A549 (cell line): ENCODE data around the gene UNC13C.

ENCODE experiments used
- CBX8 ChIP-seq: fragments of 200-600 bp; sonication (generic); IDR thresholded peaks from 2 replicates; pipeline ENCODE4 v1.6.1; 2016
- CEBPB ChIP-seq, 2 experiments: fragments of >200 bp in 1 of 2; sonication (Bioruptor Twin) in 1 of 2; formaldehyde crosslinking in 1 of 2; IDR thresholded peaks; 2 replicates each; pipeline ENCODE4 v1.6.1; 2012 to 2016
- CHD2 ChIP-seq: fragments of 150-350 bp; IDR thresholded peaks from 2 replicates; pipeline ENCODE4 v1.6.1; 2014; ENCODE audit warnings: low read length; ENCODE audit not compliant: partially characterized antibody
- CTCF ChIP-seq: fragments of >200 bp; sonication (Bioruptor Twin); formaldehyde crosslinking; IDR thresholded peaks from 3 replicates; pipeline ENCODE4 v1.5.1; 2016
- ELK1 ChIP-seq: fragments of 150-350 bp; IDR thresholded peaks from 2 replicates; pipeline ENCODE4 v1.6.1; 2014; ENCODE audit warnings: low read depth, mild to moderate bottlenecking, low read length
- EP300 ChIP-seq, 2 experiments: fragments of >200 bp; sonication (Bioruptor Twin); formaldehyde crosslinking; IDR thresholded peaks; 2 replicates in 1 of 2; 3 replicates in 1 of 2; pipeline ENCODE4 v1.6.1; 2016 to 2017
- ESRRA ChIP-seq: fragments of 150-350 bp; IDR thresholded peaks from 2 replicates; pipeline ENCODE4 v1.6.1; 2014; ENCODE audit warnings: mild to moderate bottlenecking, low read length, borderline replicate concordance
- FOSL2 ChIP-seq, 2 experiments: fragments of 450-650 bp in 1 of 2; fragments of >200 bp in 1 of 2; sonication (Bioruptor Twin) in 1 of 2; formaldehyde crosslinking; IDR thresholded peaks; 2 replicates each; pipeline versions ENCODE4 v1.5.0 to v1.6.1; 2016 to 2020; ENCODE audit warnings: mild to moderate bottlenecking in 1 of 2, moderate library complexity in 1 of 2
- PBX3 ChIP-seq: IDR thresholded peaks from 2 replicates; pipeline ENCODE4 v1.6.1; 2012
- POLR2A ChIP-seq: IDR thresholded peaks from 2 replicates; pipeline ENCODE4 v1.6.1; 2012; ENCODE audit warnings: mild to moderate bottlenecking, low read length
- RAD21 ChIP-seq, 2 experiments: fragments of >200 bp in 1 of 2; sonication (Bioruptor Twin) in 1 of 2; formaldehyde crosslinking in 1 of 2; IDR thresholded peaks in 1 of 2; conservative IDR thresholded peaks in 1 of 2; 2 replicates in 1 of 2; 3 replicates in 1 of 2; pipeline ENCODE4 v1.6.1; 2012 to 2018; ENCODE audit warnings: inconsistent platforms in 1 of 2
- SMC3 ChIP-seq: fragments of >200 bp; sonication (Bioruptor Twin); formaldehyde crosslinking; IDR thresholded peaks from 3 replicates; pipeline ENCODE4 v1.6.1; 2018; ENCODE audit warnings: inconsistent platforms
- TFCP2L1 ChIP-seq: fragments of 250-450 bp; sonication (Bioruptor Pico); IDR thresholded peaks from 2 replicates; pipeline ENCODE4 v1.5.0; 2021; ENCODE audit warnings: mild to moderate bottlenecking
- TP53 ChIP-seq: fragments of 250-450 bp; sonication (Bioruptor Pico); IDR thresholded peaks from 2 replicates; pipeline ENCODE4 v1.5.0; 2021; ENCODE audit warnings: mild to moderate bottlenecking, moderate library complexity

DNA sequence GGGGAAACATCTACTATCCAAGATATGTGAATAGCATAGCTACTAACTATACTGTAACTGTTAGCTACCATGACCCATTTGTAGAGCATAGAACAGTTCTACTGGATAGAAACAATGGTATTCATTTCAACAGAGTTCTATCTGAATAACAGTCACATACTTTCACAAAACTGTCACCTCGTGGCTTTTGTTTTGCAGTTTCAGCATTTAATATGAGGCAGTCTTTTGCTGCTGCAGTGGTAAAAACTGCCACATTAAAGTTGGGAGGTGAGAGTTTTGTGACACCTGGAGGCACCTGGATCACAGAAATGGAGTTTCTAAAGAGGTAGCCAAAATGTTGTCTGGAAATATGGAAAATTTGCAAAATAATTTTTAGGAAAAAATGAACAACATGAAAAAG is 578.0 kb downstream of the UNC13C start:
- TF ChIP-seq POLR2A (no peak), CBX8 (no peak), CHD2 (no peak), ESRRA (no peak), CTCF (no peak), RAD21 (conservative IDR thresholded peaks at IDR 0.05 in 1 of 2, IDR thresholded peaks at IDR 0.05 in 1 of 2) (no peak), SMC3 (no peak), ELK1 (no peak), FOSL2 (IDR thresholded peaks at IDR 0.05) (no peak), FOSL2 (CRISPR knock-in tag; IDR thresholded peaks at IDR 0.05) (no peak), CEBPB (IDR thresholded peaks at IDR 0.05) (no peak), EP300 (IDR thresholded peaks at IDR 0.05) (no peak), TFCP2L1 (CRISPR knock-in tag) (no peak), PBX3 (no peak), TP53 (no peak)
